UCSD-AML1 (cell line): Measurements from ENCODE around the gene PTPRE.

Experiments used
- DNase-seq: peaks from one replicate; lab custom pipeline; 2025; ENCODE audit not compliant: unreplicated experiment; lab: John Stamatoyannopoulos, UW

PTPRE gene

GRCh38 chr10:128043259-128044045, 136.5 kb downstream of the PTPRE start:
- no peak for DNase-seq

- DNase-seq, result no peak
These were observed 137.3 kb downstream of the PTPRE start for GRCh38 chr10:128044186-128044585.

- no peak for DNase-seq
These were observed 138.3 kb downstream of the PTPRE start for GRCh38 chr10:128044961-128045832.

GRCh38 chr10:128045833-128046120, 138.9 kb downstream of the PTPRE start:
- DNase-seq, result no peak

- DNase-seq, result no peak
These were observed 139.5 kb downstream of the PTPRE start for GRCh38 chr10:128046156-128046952.

- no peak for DNase-seq
These were observed 140.0 kb downstream of the PTPRE start for GRCh38 chr10:128046953-128047290.

GRCh38 chr10:128047351-128047750, 140.4 kb downstream of the PTPRE start:
- peak; percentile 84 for DNase-seq

GRCh38 chr10:128047991-128048818, 141.3 kb downstream of the PTPRE start:
- peak; percentile 24 for DNase-seq

GRCh38 chr10:128048819-128049210, 141.9 kb downstream of the PTPRE start:
- DNase-seq, result no peak

- no peak for DNase-seq
These were observed 142.6 kb downstream of the PTPRE start for GRCh38 chr10:128049226-128050120.

- no peak for DNase-seq
These were observed 143.2 kb downstream of the PTPRE start for GRCh38 chr10:128050121-128050516.

- no peak for DNase-seq
These were observed 144.0 kb downstream of the PTPRE start for GRCh38 chr10:128050936-128051335.

- no peak for DNase-seq
These were observed 144.6 kb downstream of the PTPRE start for GRCh38 chr10:128051548-128051947.

GRCh38 chr10:128052696-128053095, 145.8 kb downstream of the PTPRE start:
- no peak for DNase-seq

GRCh38 chr10:128053356-128053755, 146.5 kb downstream of the PTPRE start:
- DNase-seq, result no peak

- DNase-seq, result no peak
These were observed 147.5 kb downstream of the PTPRE start for GRCh38 chr10:128054163-128054970.

GRCh38 chr10:128055061-128055868, 148.4 kb downstream of the PTPRE start:
- no peak for DNase-seq
